Measurements from ENCODE around the gene BMP10. TPM values are rescaled to one million over a fixed set of nuclear protein-coding genes. Genes with fewer than 3 reads are reported as not detected.
A peak's percentile ranks its signal among the peaks of the same experiment; 100 is the strongest.

BMP10 gene
- total RNA-seq, 1 experiment from 2014 or later = not detected

GRCh38 chr2:68853915-68854314 lies 17.3 kb downstream of the BMP10 start:
- no peak for DNase-seq (ENCODE audit: low read depth)

DNA sequence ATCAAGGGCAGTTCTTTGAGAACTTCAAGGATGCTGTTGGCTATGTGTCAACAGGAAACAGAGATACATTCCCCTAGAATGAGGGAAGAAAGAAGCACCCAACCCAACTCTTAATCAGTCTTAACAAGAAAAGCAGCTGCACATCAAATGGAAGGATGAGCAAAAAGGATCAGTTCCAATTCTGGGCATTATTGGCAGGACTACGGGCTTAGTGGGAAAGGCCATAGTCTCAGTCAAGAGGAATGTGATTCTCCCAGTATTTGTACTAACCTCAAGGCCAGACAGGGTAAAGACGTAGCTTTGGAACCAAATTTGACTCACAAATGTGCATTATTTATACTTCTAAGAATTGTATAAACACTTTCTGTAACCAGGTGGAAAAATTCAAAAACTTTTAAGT lies 18.2 kb downstream of the BMP10 start:
- DNase-seq (ENCODE audit: low read depth) = peak; percentile 16

DNA sequence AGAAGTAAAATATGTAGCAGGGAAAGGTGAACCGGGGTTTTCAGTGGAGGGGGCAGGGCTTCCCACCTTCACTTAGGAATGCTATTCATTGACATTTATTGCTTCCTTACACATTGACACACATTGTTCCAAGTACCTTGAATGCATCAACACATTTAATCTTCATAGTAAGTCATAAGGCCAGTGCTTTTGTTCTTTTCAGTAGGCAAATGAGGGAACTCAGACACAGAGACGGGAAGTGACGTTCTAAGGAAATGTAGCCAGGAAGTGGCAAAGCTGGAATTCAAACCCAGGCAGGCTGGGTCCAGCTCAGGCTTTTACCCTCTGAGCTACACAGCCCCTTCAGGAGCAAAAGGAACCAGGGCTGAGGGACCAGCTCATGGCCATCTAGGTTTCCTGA lies 20.7 kb downstream of the BMP10 start:
- no peak for DNase-seq (ENCODE audit: low read depth)

DNA sequence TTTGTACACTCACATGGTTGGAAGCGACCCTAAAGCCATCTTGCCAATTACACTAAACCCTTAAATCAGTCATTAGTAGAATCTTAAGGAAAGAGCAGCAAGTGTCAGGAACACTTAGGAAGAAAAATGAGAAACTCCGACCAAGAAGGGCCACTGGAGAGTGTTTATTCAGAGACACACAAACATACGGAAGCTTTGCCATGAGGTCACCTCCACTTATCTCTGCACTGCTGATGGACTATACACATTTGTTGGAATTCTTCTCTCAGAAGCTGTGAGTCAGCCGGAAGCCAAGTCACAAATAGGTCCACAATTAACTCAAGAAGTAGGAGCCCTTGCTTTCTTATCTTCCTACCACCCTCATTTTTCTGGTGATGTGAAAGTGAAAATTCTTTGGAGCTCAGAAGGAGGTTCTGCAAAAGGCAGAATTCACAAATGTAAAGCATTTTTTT lies 21.6 kb downstream of the BMP10 start:
- DNase-seq (ENCODE audit: low read depth) = peak; percentile 80

- DNase-seq (ENCODE audit: low read depth) = no peak
These were observed 23.4 kb downstream of the BMP10 start for GRCh38 chr2:68847751-68848150.

- no peak for DNase-seq (ENCODE audit: low read depth)
These were observed 25.1 kb downstream of the BMP10 start for GRCh38 chr2:68846091-68846490.

DNA sequence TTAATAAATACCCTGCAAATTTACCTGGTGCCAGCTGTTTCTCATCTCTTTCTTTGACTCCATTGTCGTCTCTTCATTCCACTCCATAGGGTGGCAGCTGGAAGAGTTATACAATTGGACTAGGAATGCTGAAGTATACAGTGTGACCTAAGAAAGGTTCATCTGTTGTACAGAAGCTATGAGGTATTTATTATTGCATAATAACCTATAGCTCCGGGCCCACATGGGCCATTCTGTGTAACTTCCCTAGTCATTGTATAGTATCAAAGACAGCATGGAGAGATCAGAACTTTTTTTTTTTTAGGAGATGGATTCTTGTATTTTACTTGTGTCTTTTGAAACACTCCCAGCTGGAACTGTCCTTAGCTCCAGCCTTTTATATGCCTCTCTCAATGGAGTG lies 26.2 kb downstream of the BMP10 start:
- DNase-seq (ENCODE audit: low read depth) = no peak

DNA sequence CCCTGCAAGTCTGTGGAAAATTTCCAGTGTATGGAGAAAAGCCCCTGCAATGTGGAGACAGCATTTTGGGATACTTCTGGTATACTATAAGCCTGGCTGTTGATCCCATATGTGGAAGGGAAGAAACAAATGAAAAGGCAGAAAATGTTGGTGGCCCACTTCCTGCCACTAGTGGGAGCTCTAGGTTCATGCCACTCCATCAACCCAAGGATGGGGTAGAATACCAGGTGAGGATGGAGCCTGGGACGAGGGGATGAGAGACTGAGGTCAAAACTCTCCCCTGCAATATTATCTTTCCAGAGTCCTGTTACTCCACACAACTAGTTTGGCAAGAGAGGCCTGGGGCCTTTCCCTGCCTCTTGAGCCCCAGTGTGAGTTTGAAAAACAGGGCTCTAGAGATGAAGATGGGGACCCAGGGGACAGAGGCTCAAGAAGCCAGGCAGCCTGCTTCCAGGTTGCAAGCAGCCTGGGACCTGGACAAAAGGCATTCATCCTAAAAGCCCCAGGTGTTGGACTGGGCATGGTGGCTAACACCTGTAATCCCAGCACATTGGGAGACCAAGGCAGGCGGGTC lies 31.9 kb downstream of the BMP10 start:
- peak; percentile 41 for DNase-seq (ENCODE audit: low read depth)

DNA sequence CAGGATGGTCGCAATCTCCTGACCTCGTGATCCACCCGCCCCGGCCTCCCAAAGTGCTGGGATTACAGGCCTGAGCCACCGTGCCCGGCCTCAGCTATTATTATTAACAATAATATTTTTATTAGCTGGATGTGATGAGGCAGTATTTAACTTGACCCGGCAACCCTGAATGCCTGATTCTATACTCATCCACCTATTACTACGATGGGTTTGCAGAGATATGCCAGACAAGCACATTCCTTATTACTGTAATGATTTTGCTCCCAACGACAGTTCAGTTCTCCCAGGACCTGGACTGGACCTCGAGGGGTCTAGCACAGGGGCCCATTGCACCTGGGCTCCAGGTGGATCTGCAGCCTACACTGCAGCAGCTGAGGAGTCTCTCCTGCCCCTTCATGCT lies 32.6 kb downstream of the BMP10 start:
- DNase-seq (ENCODE audit: low read depth) = no peak

GRCh38 chr2:68837861-68838341 lies 33.3 kb downstream of the BMP10 start:
- DNase-seq (ENCODE audit: low read depth) = no peak

GRCh38 chr2:68837164-68837860 lies 33.9 kb downstream of the BMP10 start:
- peak; percentile 30 for DNase-seq (ENCODE audit: low read depth)

GRCh38 chr2:68835621-68836020 lies 35.6 kb downstream of the BMP10 start:
- no peak for DNase-seq (ENCODE audit: low read depth)

- DNase-seq (ENCODE audit: low read depth) = no peak
These were observed 36.3 kb downstream of the BMP10 start for GRCh38 chr2:68834737-68835376.

- no peak for DNase-seq (ENCODE audit: low read depth)
These were observed 38.0 kb downstream of the BMP10 start for GRCh38 chr2:68833162-68833561.

DNA sequence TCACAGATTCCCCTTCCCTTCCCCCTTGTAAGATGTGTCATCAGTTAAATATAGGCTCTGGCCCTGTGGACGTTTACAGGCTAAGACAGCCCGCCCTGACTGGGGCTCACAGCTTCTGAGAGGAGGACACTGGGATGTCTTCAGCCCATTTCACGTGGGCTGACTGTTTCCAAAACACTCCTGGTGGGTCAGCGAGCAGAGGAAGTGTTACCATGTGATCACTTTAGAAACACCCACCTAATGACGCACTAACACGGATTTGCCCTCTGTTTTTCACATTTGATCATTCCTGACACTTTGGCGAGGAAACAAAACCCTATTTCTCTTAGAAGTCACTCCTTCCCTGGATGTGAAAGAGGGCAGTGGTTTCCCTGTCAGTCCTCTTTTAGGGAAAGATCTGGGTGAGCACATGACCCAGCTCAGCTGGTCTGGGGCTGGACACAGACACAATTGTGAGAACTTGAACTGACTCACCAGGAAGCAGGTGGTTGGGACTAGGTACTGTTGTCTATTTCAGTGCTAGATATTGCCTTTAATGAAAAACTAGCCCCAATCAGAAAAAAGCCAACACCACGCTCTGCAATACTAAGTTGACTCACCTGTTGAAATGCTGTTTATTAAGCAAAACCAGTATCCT lies 38.8 kb downstream of the BMP10 start:
- peak; percentile 92 for DNase-seq (ENCODE audit: low read depth)

GRCh38 chr2:68831686-68832232 lies 39.4 kb downstream of the BMP10 start:
- DNase-seq (ENCODE audit: low read depth) = peak; percentile 73

- no peak for DNase-seq (ENCODE audit: low read depth)
These were observed 41.4 kb downstream of the BMP10 start for GRCh38 chr2:68829749-68830148.

DNA sequence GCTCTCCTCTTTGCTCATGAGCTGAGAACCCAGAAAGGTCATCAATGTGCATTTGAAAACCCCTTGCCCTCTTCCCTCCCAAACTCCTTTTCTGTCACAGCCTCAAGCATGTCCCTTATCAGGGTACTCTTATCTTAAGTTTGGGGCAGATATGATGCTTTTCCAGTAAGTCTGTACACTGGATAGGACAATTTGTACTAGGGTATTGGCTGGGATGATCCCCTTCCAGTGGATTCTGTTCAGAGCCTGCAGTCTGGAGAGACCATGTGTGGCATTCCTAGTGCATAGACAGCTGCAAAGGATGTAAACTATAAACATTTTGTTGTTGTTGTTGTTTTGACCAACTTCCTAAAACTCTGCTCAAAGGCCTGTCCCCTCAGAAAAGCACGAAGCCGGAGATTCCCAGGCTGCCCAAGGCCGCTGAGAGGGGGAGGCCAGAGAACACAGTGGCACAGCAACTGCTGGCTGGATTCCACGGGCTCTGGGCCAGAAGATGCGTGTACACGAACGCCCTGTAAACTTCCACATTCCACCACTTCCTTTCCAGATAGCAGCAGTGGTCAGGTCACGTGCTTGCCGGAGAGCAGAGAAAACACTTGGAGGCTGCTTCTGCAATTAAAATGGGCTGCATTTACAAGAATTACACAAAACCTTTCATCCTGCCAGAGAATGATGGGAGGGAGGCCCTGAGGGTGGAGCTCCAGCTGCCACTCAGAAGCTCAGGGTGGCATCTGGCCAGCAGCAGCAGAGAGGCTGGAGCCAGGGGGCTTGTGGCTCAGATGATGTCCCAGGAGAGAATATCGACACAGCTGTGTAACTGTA lies 42.1 kb downstream of the BMP10 start:
- peak; percentile 98 for DNase-seq (ENCODE audit: low read depth)

DNA sequence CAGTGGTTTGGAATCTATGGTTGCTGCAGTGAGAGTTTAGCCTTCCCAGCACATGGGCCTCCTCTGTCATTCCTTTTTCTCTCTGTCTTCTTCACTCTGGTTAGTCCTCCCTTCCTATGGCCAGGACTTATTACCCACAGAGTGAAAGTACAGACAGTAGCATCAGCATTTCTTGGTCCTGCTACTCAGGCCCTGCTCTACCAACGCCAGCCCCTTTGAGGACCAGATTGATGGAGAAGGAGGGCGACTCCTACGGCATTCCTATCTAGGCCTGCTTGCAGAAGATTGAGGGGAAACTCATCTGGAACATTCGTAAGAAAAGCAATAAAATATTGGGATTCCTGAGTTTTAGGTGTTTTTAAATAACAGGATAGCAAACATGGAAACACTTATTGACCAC lies 43.5 kb downstream of the BMP10 start:
- DNase-seq (ENCODE audit: low read depth) = no peak

GRCh38 chr2:68825866-68826265 lies 45.3 kb downstream of the BMP10 start:
- no peak for DNase-seq (ENCODE audit: low read depth)

DNA sequence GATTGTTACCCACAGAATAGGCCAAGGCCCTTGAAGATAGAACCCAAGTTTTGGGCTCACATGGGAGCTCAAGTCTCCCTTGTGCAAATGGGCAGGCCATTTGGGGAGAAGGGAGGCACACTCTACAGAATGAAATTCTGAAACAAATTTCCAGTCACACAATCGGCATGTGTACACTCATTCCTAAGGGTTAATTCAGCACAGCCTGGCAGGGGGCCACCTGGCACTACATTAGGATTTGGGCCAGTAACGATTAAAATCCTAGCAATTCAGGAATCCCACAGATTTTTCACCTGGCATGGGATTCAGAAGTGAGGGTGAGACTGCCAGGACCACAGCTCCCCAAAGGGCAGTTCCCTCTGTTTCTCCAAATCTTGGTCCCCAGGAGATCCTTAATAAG lies 46.4 kb downstream of the BMP10 start:
- peak; percentile 67 for DNase-seq (ENCODE audit: low read depth)
